ENCODE results near the gene ARHGEF3.

The ARHGEF3 gene

GRCh38 chr3:56683122-56683817 is 118.5 kb downstream of the ARHGEF3 start, which contains the start of gene TASOR (continued):
- TF ChIP-seq ZNF324 (tag by site-specific recombination; IDR thresholded peaks at IDR 0.05): peak; percentile 42; the same call in 1 of the 2 replicates
- 0 out of 2 replicates have a peak, but pooled peaks have one; percentile 15 for TF ChIP-seq ZNF600 (tag by site-specific recombination; IDR thresholded peaks at IDR 0.05)
- TF ChIP-seq ZNF24 (tag by site-specific recombination; IDR thresholded peaks at IDR 0.05): 0 out of 2 replicates have a peak, but pooled peaks have one; percentile 26
- TF ChIP-seq KLF17 (tag by site-specific recombination; IDR thresholded peaks at IDR 0.05): no peak
- TF ChIP-seq OSR2 (tag by site-specific recombination; IDR thresholded peaks at IDR 0.05): no peak
- TF ChIP-seq ZNF670 (tag by site-specific recombination; IDR thresholded peaks at IDR 0.05; ENCODE audit: low read depth): no peak
- TF ChIP-seq SALL2 (tag by site-specific recombination; IDR thresholded peaks at IDR 0.05; ENCODE audit: borderline replicate concordance): no peak
- TF ChIP-seq ZNF843 (tag by site-specific recombination; IDR thresholded peaks at IDR 0.05): no peak
- no peak for TF ChIP-seq ZNF664 (tag by site-specific recombination; IDR thresholded peaks at IDR 0.05)
- no peak for TF ChIP-seq ZFP37 (tag by site-specific recombination; IDR thresholded peaks at IDR 0.05)
- TF ChIP-seq ZNF169 (tag by site-specific recombination; IDR thresholded peaks at IDR 0.05): no peak
- TF ChIP-seq SP3 (tag by site-specific recombination; IDR thresholded peaks at IDR 0.05): peak; percentile 79
- TF ChIP-seq YY2 (tag by site-specific recombination; IDR thresholded peaks at IDR 0.05): no peak
- no peak for TF ChIP-seq GLI4 (tag by site-specific recombination; IDR thresholded peaks at IDR 0.05)
- TF ChIP-seq ZNF16 (tag by site-specific recombination; IDR thresholded peaks at IDR 0.05; ENCODE audit: low read depth): no peak
- no peak for TF ChIP-seq ZNF26 (tag by site-specific recombination; IDR thresholded peaks at IDR 0.05)
- no peak for TF ChIP-seq ZNF416 (tag by site-specific recombination; IDR thresholded peaks at IDR 0.05)
- no peak for TF ChIP-seq ZNF626 (tag by site-specific recombination; IDR thresholded peaks at IDR 0.05)
- no peak for TF ChIP-seq ZNF645 (tag by site-specific recombination; IDR thresholded peaks at IDR 0.05)
- no peak for TF ChIP-seq ZNF571 (tag by site-specific recombination; IDR thresholded peaks at IDR 0.05)
- TF ChIP-seq ZNF473 (tag by site-specific recombination; IDR thresholded peaks at IDR 0.05): no peak
- TF ChIP-seq ZXDB (tag by site-specific recombination; IDR thresholded peaks at IDR 0.05): peak; percentile 93
- no peak for TF ChIP-seq ZSCAN4 (tag by site-specific recombination; IDR thresholded peaks at IDR 0.05)
- TF ChIP-seq ZNF214 (tag by site-specific recombination; IDR thresholded peaks at IDR 0.05; ENCODE audit: borderline replicate concordance): no peak
- TF ChIP-seq ZNF140 (tag by site-specific recombination; IDR thresholded peaks at IDR 0.05): no peak
- TF ChIP-seq BCL11A (tag by site-specific recombination; IDR thresholded peaks at IDR 0.05; ENCODE audit: low read depth): no peak
- peak; percentile 99 for TF ChIP-seq ZBTB8A (tag by site-specific recombination; IDR thresholded peaks at IDR 0.05)
- no peak for TF ChIP-seq ZNF792 (tag by site-specific recombination; IDR thresholded peaks at IDR 0.05)
- peak; percentile 59; the same call in 1 of the 2 replicates for TF ChIP-seq PATZ1 (tag by site-specific recombination; IDR thresholded peaks at IDR 0.05)
- TF ChIP-seq ZNF580 (tag by site-specific recombination; IDR thresholded peaks at IDR 0.05): peak; percentile 73; the same call in 1 of the 2 replicates
- TF ChIP-seq ZNF561 (tag by site-specific recombination; IDR thresholded peaks at IDR 0.05; ENCODE audit: borderline replicate concordance): no peak
- TF ChIP-seq HOXD13 (CRISPR knock-in tag; IDR thresholded peaks at IDR 0.05; ENCODE audit: borderline replicate concordance): no peak
- no peak for TF ChIP-seq WT1 (tag by site-specific recombination; IDR thresholded peaks at IDR 0.05)
- TF ChIP-seq ZNF530 (tag by site-specific recombination; IDR thresholded peaks at IDR 0.05; ENCODE audit: low read depth): no peak
- TF ChIP-seq ZNF76 (tag by site-specific recombination; IDR thresholded peaks at IDR 0.05; ENCODE audit: borderline replicate concordance, low read depth): no peak
- TF ChIP-seq ZNF223 (tag by site-specific recombination; IDR thresholded peaks at IDR 0.05): no peak

All from HEK293 (cell line).